Thyroid gland (tissue), 4 donors: ENCODE measurements around the gene LRP10. TPM values are rescaled to one million over a fixed set of nuclear protein-coding genes. Genes with fewer than 3 reads are reported as not detected.
"Not testable (repeated sequence)": the region's sequence is repeated elsewhere in the genome, so short reads cannot be mapped to it uniquely, and the experiment has no call there.

Experiments used
- DNase-seq, 2 donors: peaks; one replicate each; pipeline ENCODE4 v3.0.0-alpha.2; 2019
- H3K27ac ChIP-seq, 3 donors: fragments of 200-600 bp; sonication (generic); 1 replicate in 2 of 3; 2 replicates in 1 of 3; pipeline ENCODE4 v1.5.1; 2016 to 2019; ENCODE audit warnings: mild to moderate bottlenecking in 1 of 3, moderate library complexity in 1 of 3
- H3K27me3 ChIP-seq: fragments of 200-600 bp; sonication (generic); one replicate; pipeline ENCODE4 v1.5.1; 2019
- H3K36me3 ChIP-seq, 2 donors: fragments of 200-600 bp; sonication (generic); one replicate each; pipeline ENCODE4 v1.5.1; 2016 to 2019
- H3K4me1 ChIP-seq, 2 donors: fragments of 200-600 bp; sonication (generic); one replicate each; pipeline ENCODE4 v1.5.1; 2017 to 2019
- H3K4me3 ChIP-seq, 3 donors: fragments of 200-600 bp; sonication (generic); replicated peaks in 1 of 3; 1 replicate in 2 of 3; 2 replicates in 1 of 3; pipeline ENCODE4 v1.5.1; 2016; ENCODE audit warnings: mild to moderate bottlenecking in 1 of 3
- H3K9me3 ChIP-seq: fragments of 200-600 bp; sonication (generic); one replicate; pipeline ENCODE4 v1.5.1; 2017
- POLR2A ChIP-seq, 2 donors: fragments of 450-650 bp; IDR thresholded peaks; one replicate each; pipeline ENCODE4 v1.6.1; 2017; ENCODE audit warnings: antibody characterized with exemption in 2 of 2, mild to moderate bottlenecking in 2 of 2, moderate library complexity in 1 of 2
- WGBS, 2 donors: methylation state at CpG; one replicate each; pipeline ENCODE4 v1.1.5; 2017; 5-methylcytosine and 5-hydroxymethylcytosine counted together
- intact Hi-C: fragments of 100-400 bp; cut with DNase I; formaldehyde crosslinking; loops from one replicate; pipeline ENCODE4 v1.15.1; 2023
- total RNA-seq, 4 donors: library from RNA; depleted of rRNA; stranded (reverse); fragments of >200 nt; gene quantifications; one replicate each; pipeline ENCODE4 v1.2.3, GENCODE V29; 2016
- TF ChIP-seq, protein P1 (sequence below), 6 experiments: fragments of 200-600 bp in 3 of 6; fragments of 450-650 bp in 3 of 6; sonication (generic) in 3 of 6; IDR thresholded peaks; one replicate each; pipeline ENCODE4 v1.5.1; 2016 to 2019; ENCODE audit warnings: antibody characterized with exemption in 6 of 6, mild to moderate bottlenecking in 2 of 6, inconsistent platforms in 1 of 6, moderate library complexity in 1 of 6

The LRP10 gene, protein sequence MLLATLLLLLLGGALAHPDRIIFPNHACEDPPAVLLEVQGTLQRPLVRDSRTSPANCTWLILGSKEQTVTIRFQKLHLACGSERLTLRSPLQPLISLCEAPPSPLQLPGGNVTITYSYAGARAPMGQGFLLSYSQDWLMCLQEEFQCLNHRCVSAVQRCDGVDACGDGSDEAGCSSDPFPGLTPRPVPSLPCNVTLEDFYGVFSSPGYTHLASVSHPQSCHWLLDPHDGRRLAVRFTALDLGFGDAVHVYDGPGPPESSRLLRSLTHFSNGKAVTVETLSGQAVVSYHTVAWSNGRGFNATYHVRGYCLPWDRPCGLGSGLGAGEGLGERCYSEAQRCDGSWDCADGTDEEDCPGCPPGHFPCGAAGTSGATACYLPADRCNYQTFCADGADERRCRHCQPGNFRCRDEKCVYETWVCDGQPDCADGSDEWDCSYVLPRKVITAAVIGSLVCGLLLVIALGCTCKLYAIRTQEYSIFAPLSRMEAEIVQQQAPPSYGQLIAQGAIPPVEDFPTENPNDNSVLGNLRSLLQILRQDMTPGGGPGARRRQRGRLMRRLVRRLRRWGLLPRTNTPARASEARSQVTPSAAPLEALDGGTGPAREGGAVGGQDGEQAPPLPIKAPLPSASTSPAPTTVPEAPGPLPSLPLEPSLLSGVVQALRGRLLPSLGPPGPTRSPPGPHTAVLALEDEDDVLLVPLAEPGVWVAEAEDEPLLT
- total RNA-seq = 100 to 1,000 TPM; 107 to 143 (median 121) TPM

DNA sequence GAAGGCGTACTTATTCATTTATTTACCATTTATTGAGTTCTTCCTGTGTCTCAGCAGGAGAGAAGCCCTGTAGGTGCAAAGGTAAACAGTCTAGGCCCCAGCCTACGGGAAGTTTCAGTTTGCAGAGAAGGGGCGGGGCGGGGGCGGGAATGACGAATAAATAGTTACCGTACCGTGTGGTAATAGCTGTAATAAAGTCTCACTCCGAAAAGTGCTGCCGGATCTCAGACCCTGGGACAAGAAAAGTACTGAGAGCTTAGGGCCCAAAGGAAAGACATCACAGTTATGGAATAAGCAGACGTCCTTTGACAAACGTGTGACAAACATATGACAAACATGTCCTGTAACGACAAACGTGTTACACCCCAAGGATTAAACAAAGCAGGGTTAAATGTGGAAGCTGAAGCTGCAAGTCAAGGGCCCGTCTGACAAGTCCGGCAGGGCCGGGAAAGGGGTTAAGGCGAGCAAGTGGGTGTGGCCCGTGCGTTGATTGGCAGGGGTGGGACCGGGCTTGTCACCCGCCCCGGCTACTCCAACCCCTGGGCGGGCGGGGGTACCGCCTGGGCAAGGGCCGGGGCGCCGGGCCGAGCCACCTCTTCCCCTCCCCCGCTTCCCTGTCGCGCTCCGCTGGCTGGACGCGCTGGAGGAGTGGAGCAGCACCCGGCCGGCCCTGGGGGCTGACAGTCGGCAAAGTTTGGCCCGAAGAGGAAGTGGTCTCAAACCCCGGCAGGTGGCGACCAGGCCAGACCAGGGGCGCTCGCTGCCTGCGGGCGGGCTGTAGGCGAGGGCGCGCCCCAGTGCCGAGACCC lies at the start of gene LRP10:
Gene LRP10 (plus strand): TSS at position 517 of the 809 bp plus-strand sequence. CDS start 564 bp downstream, outside the sequence.
- H3K4me1 ChIP-seq = peaks cover 14 to 28% of the 10 kb centered on the region in 2 donors
- H3K36me3 ChIP-seq = peaks cover 28 to 31% of the 10 kb centered on the region in 2 donors
- H3K27ac ChIP-seq = peak within 1 kb of the TSS; percentile 96 to 100 (median 97)
- 1% methylated on average over 18 to 22 of the region's 50 CpGs for WGBS, 2 donors
- intact Hi-C loops = no loop called here
- no peaks in the 10 kb centered on the region for H3K27me3 ChIP-seq
- no peaks in the 10 kb centered on the region for H3K9me3 ChIP-seq
- TF ChIP-seq POLR2A (IDR thresholded peaks at IDR 0.05) = peak in 1 of 2 donors; percentile 86
- TF ChIP-seq, protein P1, sequence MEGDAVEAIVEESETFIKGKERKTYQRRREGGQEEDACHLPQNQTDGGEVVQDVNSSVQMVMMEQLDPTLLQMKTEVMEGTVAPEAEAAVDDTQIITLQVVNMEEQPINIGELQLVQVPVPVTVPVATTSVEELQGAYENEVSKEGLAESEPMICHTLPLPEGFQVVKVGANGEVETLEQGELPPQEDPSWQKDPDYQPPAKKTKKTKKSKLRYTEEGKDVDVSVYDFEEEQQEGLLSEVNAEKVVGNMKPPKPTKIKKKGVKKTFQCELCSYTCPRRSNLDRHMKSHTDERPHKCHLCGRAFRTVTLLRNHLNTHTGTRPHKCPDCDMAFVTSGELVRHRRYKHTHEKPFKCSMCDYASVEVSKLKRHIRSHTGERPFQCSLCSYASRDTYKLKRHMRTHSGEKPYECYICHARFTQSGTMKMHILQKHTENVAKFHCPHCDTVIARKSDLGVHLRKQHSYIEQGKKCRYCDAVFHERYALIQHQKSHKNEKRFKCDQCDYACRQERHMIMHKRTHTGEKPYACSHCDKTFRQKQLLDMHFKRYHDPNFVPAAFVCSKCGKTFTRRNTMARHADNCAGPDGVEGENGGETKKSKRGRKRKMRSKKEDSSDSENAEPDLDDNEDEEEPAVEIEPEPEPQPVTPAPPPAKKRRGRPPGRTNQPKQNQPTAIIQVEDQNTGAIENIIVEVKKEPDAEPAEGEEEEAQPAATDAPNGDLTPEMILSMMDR (IDR thresholded peaks at IDR 0.05) = no peak
- peak within 1 kb of the TSS; percentile 83 to 99 (median 91) for H3K4me3 ChIP-seq
- DNase-seq = peak; percentile 97

DNA sequence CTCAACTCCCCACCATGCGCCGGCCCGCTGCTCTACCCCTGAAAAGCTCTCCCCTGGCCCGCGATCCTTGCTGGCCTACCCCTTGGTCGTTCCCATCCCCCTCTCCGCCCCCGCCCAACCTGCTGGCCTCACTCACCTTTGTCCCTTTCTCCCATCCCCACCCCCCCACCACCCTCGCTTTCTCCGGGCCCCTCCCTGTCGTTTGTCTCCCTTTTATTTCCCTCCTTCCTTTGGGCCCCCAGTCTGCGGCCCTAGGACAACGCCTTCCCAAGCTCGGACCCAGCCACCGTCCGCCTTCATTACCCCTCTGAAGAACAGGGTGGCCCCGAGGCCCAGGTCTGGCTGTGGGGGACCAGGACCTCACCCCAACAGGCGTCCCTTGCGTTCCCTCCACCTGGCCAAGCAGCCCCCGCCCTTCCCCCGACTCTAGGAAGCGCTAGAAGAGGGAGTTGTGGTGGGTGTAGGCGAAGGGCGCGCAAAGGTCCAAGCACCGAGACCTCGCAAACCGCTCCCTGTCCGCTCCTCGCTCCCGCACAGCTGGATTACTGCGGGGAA lies 49.4 kb upstream of the LRP10 start:
- TF ChIP-seq, protein P1 (IDR thresholded peaks at IDR 0.05) = no peak
- no peak for TF ChIP-seq POLR2A (IDR thresholded peaks at IDR 0.05)
- H3K27me3 ChIP-seq = no peaks in the 10 kb centered on the region
- H3K9me3 ChIP-seq = no peaks in the 10 kb centered on the region
- peak overlapping the region in 1 of 3 donors; percentile 21 for H3K4me3 ChIP-seq
- DNase-seq = no peak
- no peaks in the 10 kb centered on the region for H3K36me3 ChIP-seq
- H3K4me1 ChIP-seq = peaks cover 31 to 48% of the 10 kb centered on the region in 2 donors
- peak overlapping the region; percentile 48 to 83 (median 69) for H3K27ac ChIP-seq
- WGBS, 2 donors = 67 to 69% methylated on average over 27 to 31 of the region's 32 CpGs
- intact Hi-C loops = loop anchor here (2.0 to 10.0 kb wide), 2 partner anchors 31 to 47 kb away; no protein-coding TSS in a partner anchor

DNA sequence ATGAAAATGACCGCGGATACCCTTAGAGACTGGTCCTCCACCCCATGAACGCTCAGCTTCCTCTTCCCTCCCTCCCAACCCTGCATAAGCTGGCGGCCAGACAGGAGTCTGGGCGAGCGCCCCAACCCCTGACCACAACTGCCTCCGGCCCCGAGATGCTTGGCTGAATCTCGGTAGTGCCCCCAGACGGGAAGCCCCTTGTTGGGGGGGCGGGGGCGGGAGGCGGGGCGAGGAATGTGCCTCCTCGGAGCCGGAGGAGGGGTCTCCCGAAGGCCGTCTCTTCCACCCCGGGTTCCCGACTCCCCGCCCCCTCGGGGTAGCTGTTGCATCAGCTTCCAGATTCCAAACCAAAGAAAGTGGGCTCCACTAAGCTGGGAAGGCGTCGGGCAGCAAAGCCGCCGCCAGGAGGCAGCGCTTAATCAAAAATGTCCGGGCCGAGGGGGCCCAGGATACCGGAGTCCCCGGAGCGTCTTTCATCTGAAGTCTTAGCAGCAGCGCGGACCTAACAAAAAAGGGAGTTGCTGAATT lies 48.9 kb upstream of the LRP10 start:
- Histone ChIP-seq H3K4me1 (peaks cover 29 to 44% of the 10 kb centered on the region in 2 donors), H3K4me3 (peak overlapping the region in 1 of 3 donors; percentile 21), H3K36me3 (no peaks in the 10 kb centered on the region), H3K27ac (peak overlapping the region; percentile 48 to 83 (median 69)), H3K9me3 (no peaks in the 10 kb centered on the region), H3K27me3 (no peaks in the 10 kb centered on the region)
- peak in 1 of 2 donors; percentile 17 for TF ChIP-seq POLR2A (IDR thresholded peaks at IDR 0.05)
- TF ChIP-seq, protein P1 (IDR thresholded peaks at IDR 0.05) = peak; percentile 48 to 84 (median 74)
- intact Hi-C loops = loop anchor here (2.0 to 10.0 kb wide), 2 partner anchors 30 to 48 kb away; no protein-coding TSS in a partner anchor
- peak; percentile 69 to 73 for DNase-seq
- WGBS, 2 donors = 0 to 1% methylated on average over 19 to 21 of the region's 34 CpGs

DNA sequence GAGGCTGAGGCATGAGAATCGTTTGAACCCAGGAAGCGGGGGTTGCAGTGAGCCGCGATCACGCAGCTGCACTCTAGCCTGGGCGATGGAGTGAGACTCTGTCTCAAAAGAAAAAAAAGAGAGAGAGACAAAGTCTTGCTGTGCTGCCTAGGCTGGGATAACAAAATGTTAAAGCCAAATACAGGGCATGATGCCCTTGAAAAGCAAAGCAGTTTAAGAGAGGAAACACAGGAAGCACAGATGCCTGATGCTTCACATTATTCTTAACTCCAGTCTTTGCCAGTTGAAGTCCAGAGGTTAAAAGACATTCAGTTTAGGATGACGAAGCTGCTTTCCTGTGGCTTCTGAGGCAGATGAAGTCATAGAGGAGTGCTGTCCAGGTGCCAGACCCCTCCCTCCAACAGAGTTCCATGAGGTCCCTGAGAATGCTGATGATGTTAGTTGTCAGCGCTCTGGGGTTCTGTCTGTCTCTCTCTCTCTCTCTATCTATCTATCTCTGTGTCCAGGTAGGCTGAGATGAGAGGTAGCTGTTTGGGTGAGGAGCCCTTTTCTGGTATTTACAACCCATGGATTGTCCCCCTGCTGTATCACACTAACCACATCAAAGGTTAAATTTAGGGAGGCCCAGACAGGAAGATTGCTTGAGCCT lies 46.7 kb upstream of the LRP10 start:
- Histone ChIP-seq H3K27ac (no peak overlapping the region), H3K9me3 (no peaks in the 10 kb centered on the region)
- WGBS, 2 donors = 48 to 49% methylated on average over 8 of the region's 8 CpGs

DNA sequence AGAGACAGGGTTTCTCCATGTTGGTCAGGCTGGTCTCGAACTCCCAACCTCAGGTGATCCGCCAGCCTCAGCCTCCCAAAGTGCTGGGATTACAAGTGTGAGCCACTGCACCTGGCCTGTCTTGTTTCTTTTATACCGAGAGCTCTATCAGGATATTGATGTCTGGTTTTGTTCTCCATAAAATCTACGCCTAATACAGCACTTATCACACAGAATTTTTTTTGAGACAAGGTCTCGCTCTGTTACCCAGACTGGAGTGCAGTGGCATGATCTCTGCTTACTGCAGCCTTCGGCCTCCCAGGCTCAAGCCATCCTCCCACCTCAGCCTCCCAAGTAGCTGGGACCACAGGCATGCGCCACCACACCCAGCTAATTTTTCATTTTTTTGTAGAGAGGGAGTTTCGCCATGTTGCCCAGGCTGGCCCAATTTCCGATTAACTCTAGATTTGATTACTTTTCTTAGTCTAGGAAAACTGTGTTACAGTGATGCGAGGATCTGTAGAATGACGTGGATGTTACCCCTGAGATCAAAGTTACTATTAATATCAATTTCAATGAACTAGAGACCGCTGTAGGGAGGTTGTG lies 42.4 kb upstream of the LRP10 start:
- not testable (repeated sequence) for H3K9me3 ChIP-seq, DNase-seq, H3K36me3 ChIP-seq, H3K27me3 ChIP-seq
- WGBS, 2 donors = 84 to 86% methylated on average over 12 of the region's 12 CpGs
- H3K4me1 ChIP-seq = peaks cover 9 to 13% of the 10 kb centered on the region in 2 donors
- intact Hi-C loops = loop anchor here (10.0 kb wide), 1 partner anchor 54 kb away; no protein-coding TSS in a partner anchor
- H3K27ac ChIP-seq = peak overlapping the region in 2 of 3 donors; percentile 63 to 81
- peak overlapping the region in 2 of 3 donors; percentile 41 to 66 for H3K4me3 ChIP-seq

More for the DNA sequence above, 46.7 kb upstream of the LRP10 start:
- H3K4me1 ChIP-seq = peaks cover 11 to 24% of the 10 kb centered on the region in 2 donors
- TF ChIP-seq, protein P1 (IDR thresholded peaks at IDR 0.05) = no peak
- no peak for TF ChIP-seq POLR2A (IDR thresholded peaks at IDR 0.05)
- peak in 1 of 2 donors; percentile 24 for DNase-seq
- H3K27me3 ChIP-seq = no peaks in the 10 kb centered on the region
- H3K4me3 ChIP-seq = no peak overlapping the region
- intact Hi-C loops = loop anchor here (10.0 kb wide), 1 partner anchor 50 kb away; no protein-coding TSS in a partner anchor
- no peaks in the 10 kb centered on the region for H3K36me3 ChIP-seq
